Measurements from ENCODE around the gene EEIG1. TPM values are rescaled to one million over a fixed set of nuclear protein-coding genes. Genes with fewer than 3 reads are reported as not detected.

EEIG1 gene
- total and polyA plus RNA-seq, 2 of the 4 experiments (the other 2 are of a cell fraction) = 1.1 to 23.2 TPM

- no peak overlapping the region for H3K4me3 ChIP-seq (ENCODE audit: insufficient read depth, low read depth, low read length)
These were observed 11.0 kb upstream of the EEIG1 start for GRCh38 chr9:127991757-127992274.

More at GRCh38 chr9:127991757-127992274, 11.0 kb upstream of the EEIG1 start:
- no TSS peak for BruUV-seq (replicated peaks)
- Histone ChIP-seq H3K27ac (ENCODE audit: insufficient read depth, low read length) (no peak overlapping the region), H3K23ac (ENCODE audit: low read depth, low read length) (no peak overlapping the region), H3K9me1 (ENCODE audit: insufficient read depth, low read length) (no peaks in the 10 kb centered on the region), H2BK5ac (ENCODE audit: low read depth, low read length, poor library complexity, severe bottlenecking) (no peak overlapping the region), H4K8ac (ENCODE audit: low read depth in 2 of 2, low read length in 2 of 2) (no peak overlapping the region), H3K27me3 (ENCODE audit: control insufficient read depth, insufficient read depth, low read length) (no peaks in the 10 kb centered on the region), H3K36me3 (ENCODE audit: control insufficient read depth, insufficient read depth, low read length) (no peaks in the 10 kb centered on the region), H2AFZ (replicated peaks; ENCODE audit: low read length, poor library complexity) (no peak overlapping the region), H3K9ac (ENCODE audit: low read depth, low read length) (no peak overlapping the region), H3K18ac (ENCODE audit: low read depth, low read length) (no peak overlapping the region), H3K9me3 (ENCODE audit: control insufficient read depth, insufficient read depth, low read length) (no peaks in the 10 kb centered on the region), H2BK20ac (ENCODE audit: low read depth, low read length) (no peak overlapping the region), H2BK120ac (ENCODE audit: low read depth, low read length) (no peak overlapping the region), H3K56ac (ENCODE audit: extremely low read depth, insufficient read depth, low read length) (no peak overlapping the region), H3K14ac (replicated peaks; ENCODE audit: low read depth, low read length) (no peak overlapping the region), H2BK15ac (ENCODE audit: low read depth, low read length) (no peak overlapping the region), H2AK9ac (replicated peaks; ENCODE audit: low read depth, low read length, poor library complexity) (no peak overlapping the region), H3K4ac (ENCODE audit: low read depth, low read length) (no peak overlapping the region), H4K91ac (ENCODE audit: insufficient read depth, low read depth, low read length) (no peak overlapping the region), H4K5ac (ENCODE audit: low read depth, low read length) (no peak overlapping the region), H3K4me2 (ENCODE audit: low read depth, low read length) (no peak overlapping the region), H3K4me1 (ENCODE audit: control insufficient read depth, insufficient read depth, low read length) (no peaks in the 10 kb centered on the region), H2AK5ac (ENCODE audit: low read depth, low read length) (no peak overlapping the region), H4K20me1 (ENCODE audit: insufficient read depth, low read length) (no peaks in the 10 kb centered on the region), H3K79me1 (ENCODE audit: low read depth in 1 of 2, low read length in 2 of 2) (no peaks in the 10 kb centered on the region)
- WGBS, 2 experiments (ENCODE audit: extremely low coverage in 2 of 2, insufficient read length in 1 of 2) = 88% methylated on average over 1 of the region's 3 CpGs; no CpG with 5 or more reads in 1 of the 2 experiments
- DNase-seq (no peak), ATAC-seq (ENCODE audit: low read depth) (no peak)
- ChIA-PET CTCF (no interaction called here), POLR2A (ENCODE audit: unreplicated experiment) (no interaction called here)
- intact Hi-C loops (cut with micrococcal nuclease) = no loop called here
- dilution Hi-C loops (cut with HindIII; ENCODE audit: low sequenced_read_pairs, unreplicated experiment) = no loop called here
- no peak for TF ChIP-seq NFE2L2 (IDR thresholded peaks at IDR 0.05; ENCODE audit: low read depth, low read length)
- no peak for TF ChIP-seq USF2 (IDR thresholded peaks at IDR 0.05; ENCODE audit: low read depth, low read length)
- TF ChIP-seq POLR2A (IDR thresholded peaks at IDR 0.05; ENCODE audit: low read depth, low read length) = no peak
- no peak for TF ChIP-seq MXI1 (IDR thresholded peaks at IDR 0.05; ENCODE audit: borderline replicate concordance, low read depth, low read length)
- TF ChIP-seq FOS (IDR thresholded peaks at IDR 0.05; ENCODE audit: low read depth, low read length) = no peak
- TF ChIP-seq MAZ (IDR thresholded peaks at IDR 0.05; ENCODE audit: borderline replicate concordance, low read depth, low read length) = no peak
- no peak for TF ChIP-seq CEBPB (IDR thresholded peaks at IDR 0.05; ENCODE audit: low read depth, low read length)
- TF ChIP-seq MAFK (IDR thresholded peaks at IDR 0.05; ENCODE audit: low read depth, low read length) = no peak
- TF ChIP-seq ELK1 (IDR thresholded peaks at IDR 0.05; ENCODE audit: borderline replicate concordance, low read depth, low read length) = no peak
- TF ChIP-seq BHLHE40 (IDR thresholded peaks at IDR 0.05; ENCODE audit: low read depth, low read length) = no peak
- no peak for TF ChIP-seq CHD1 (IDR thresholded peaks at IDR 0.05; ENCODE audit: low read depth, low read length)
- no peak for TF ChIP-seq RFX5 (IDR thresholded peaks at IDR 0.05; ENCODE audit: low read depth, low read length)
- no peak for TF ChIP-seq RCOR1 (IDR thresholded peaks at IDR 0.05; ENCODE audit: insufficient replicate concordance, low read length)
- TF ChIP-seq SMC3 (IDR thresholded peaks at IDR 0.05; ENCODE audit: low read depth, low read length) = no peak
- TF ChIP-seq RAD21 (IDR thresholded peaks at IDR 0.05; ENCODE audit: low read length) = no peak
- no peak for TF ChIP-seq CTCF (conservative IDR thresholded peaks at IDR 0.05; ENCODE audit: low read depth, low read length)
- in situ Hi-C loops (cut with MboI; ENCODE audit: low sequenced_read_pairs) = no loop called here
